Lung (tissue), 12 donors: ENCODE data around the gene ADGRF3. TPM values are rescaled to one million over a fixed set of nuclear protein-coding genes. Genes with fewer than 3 reads are reported as not detected.
"Not testable (repeated sequence)": the region's sequence is repeated elsewhere in the genome, so short reads cannot be mapped to it uniquely, and the experiment has no call there.

ENCODE experiments used
- ATAC-seq: fragments of 200-7000 bp; cut with Tn5 transposase; one replicate; pipeline ENCODE4 v1.9.1; 2020; ENCODE audit warnings: moderate number of reproducible peaks; ENCODE audit not compliant: insufficient read depth, low FRiP score
- DNase-seq, 3 donors: peaks; one replicate each; pipeline ENCODE4 v3.0.0-alpha.2; 2013 to 2017
- H3K27ac ChIP-seq, 2 donors: one replicate each; pipeline ENCODE4 v1.5.1; 2013; ENCODE audit warnings: mild to moderate bottlenecking in 2 of 2, moderate library complexity in 2 of 2, control low read depth in 1 of 2, inconsistent platforms in 1 of 2, low read depth in 1 of 2, low read length in 1 of 2
- H3K27me3 ChIP-seq, 3 donors: one replicate each; pipeline ENCODE4 v1.5.1; 2013; ENCODE audit warnings: low read length in 2 of 3; ENCODE audit not compliant: control insufficient read depth in 3 of 3, insufficient read depth in 3 of 3
- H3K36me3 ChIP-seq, 4 donors: one replicate each; pipeline ENCODE4 v1.5.1; 2013; ENCODE audit warnings: low read length in 4 of 4, mild to moderate bottlenecking in 1 of 4, moderate library complexity in 1 of 4; ENCODE audit not compliant: control insufficient read depth in 4 of 4, insufficient read depth in 4 of 4
- H3K4me1 ChIP-seq, 5 donors: one replicate each; pipeline ENCODE4 v1.5.1; 2013; ENCODE audit warnings: low read length in 5 of 5, mild to moderate bottlenecking in 2 of 5, moderate library complexity in 1 of 5; ENCODE audit not compliant: control insufficient read depth in 5 of 5, insufficient read depth in 5 of 5
- H3K4me3 ChIP-seq: one replicate; pipeline ENCODE4 v1.5.1; 2013; ENCODE audit warnings: mild to moderate bottlenecking, control low read depth, moderate library complexity
- H3K9ac ChIP-seq, 2 donors: one replicate each; pipeline ENCODE4 v1.5.1; 2013; ENCODE audit warnings: low read length in 2 of 2, control low read depth in 1 of 2; ENCODE audit not compliant: insufficient read depth in 1 of 2
- H3K9me3 ChIP-seq, 4 donors: one replicate each; pipeline ENCODE4 v1.5.1; 2013; ENCODE audit warnings: low read length in 3 of 4, mild to moderate bottlenecking in 1 of 4, moderate library complexity in 1 of 4; ENCODE audit not compliant: control insufficient read depth in 4 of 4, insufficient read depth in 3 of 4
- WGBS, 2 donors: extraction: QIAGEN DNeasy Blood & Tissue Kit; methylation state at CpG; one replicate each; pipeline ENCODE4 v1.1.7; 2013; 5-methylcytosine and 5-hydroxymethylcytosine counted together
- polyA plus RNA-seq, 2 donors: library from polyadenylated mRNA; stranded (reverse); fragments of 200-250 nt; gene quantifications; one replicate each; pipeline ENCODE4 v1.2.1, GENCODE V29; 2013
- total RNA-seq, 2 donors: library from RNA; depleted of rRNA in 1 of 2; stranded (reverse); fragments of >200 nt in 1 of 2; gene quantifications; one replicate each; pipeline ENCODE4 v1.2.1, GENCODE V29; 2014 to 2021
- TF ChIP-seq, protein P1 (sequence below): IDR thresholded peaks from 2 replicates; pipeline ENCODE4 v1.5.1; 2012; ENCODE audit warnings: mild to moderate bottlenecking; ENCODE audit errors: control extremely low read depth, extremely low read depth
- donor health status: control.
- donor health status: control.
- donor health status: Bipolar disorder and iron deficiency.
- donor health status: healthy.
- donor health status: DM: yes; HTN: yes; CAD: no.

The ADGRF3 gene
- total and polyA plus RNA-seq, 4 donors = 0.10 to 3.9 (median 0.24) TPM

GRCh38 chr2:26273501-26273900, 73.1 kb downstream of the ADGRF3 start:
- H3K4me3 ChIP-seq = no peak overlapping the region
- H3K36me3 ChIP-seq = peaks cover 5 to 24% (median 16%) of the 10 kb centered on the region in 4 donors
- H3K27me3 ChIP-seq = no peaks in the 10 kb centered on the region
- no peaks in the 10 kb centered on the region for H3K9me3 ChIP-seq
- H3K27ac ChIP-seq = peak overlapping the region in 1 of 2 donors; percentile 94
- TF ChIP-seq, protein P1, sequence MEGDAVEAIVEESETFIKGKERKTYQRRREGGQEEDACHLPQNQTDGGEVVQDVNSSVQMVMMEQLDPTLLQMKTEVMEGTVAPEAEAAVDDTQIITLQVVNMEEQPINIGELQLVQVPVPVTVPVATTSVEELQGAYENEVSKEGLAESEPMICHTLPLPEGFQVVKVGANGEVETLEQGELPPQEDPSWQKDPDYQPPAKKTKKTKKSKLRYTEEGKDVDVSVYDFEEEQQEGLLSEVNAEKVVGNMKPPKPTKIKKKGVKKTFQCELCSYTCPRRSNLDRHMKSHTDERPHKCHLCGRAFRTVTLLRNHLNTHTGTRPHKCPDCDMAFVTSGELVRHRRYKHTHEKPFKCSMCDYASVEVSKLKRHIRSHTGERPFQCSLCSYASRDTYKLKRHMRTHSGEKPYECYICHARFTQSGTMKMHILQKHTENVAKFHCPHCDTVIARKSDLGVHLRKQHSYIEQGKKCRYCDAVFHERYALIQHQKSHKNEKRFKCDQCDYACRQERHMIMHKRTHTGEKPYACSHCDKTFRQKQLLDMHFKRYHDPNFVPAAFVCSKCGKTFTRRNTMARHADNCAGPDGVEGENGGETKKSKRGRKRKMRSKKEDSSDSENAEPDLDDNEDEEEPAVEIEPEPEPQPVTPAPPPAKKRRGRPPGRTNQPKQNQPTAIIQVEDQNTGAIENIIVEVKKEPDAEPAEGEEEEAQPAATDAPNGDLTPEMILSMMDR = no peak
- WGBS, 2 donors = 48 to 50% methylated on average over 2 of the region's 2 CpGs
- DNase-seq = no peak
- ATAC-seq = no peak
- peaks cover 5 to 21% (median 10%) of the 10 kb centered on the region in 5 donors for H3K4me1 ChIP-seq
- H3K9ac ChIP-seq = no peak overlapping the region

GRCh38 chr2:26270373-26270772, 76.2 kb downstream of the ADGRF3 start:
- H3K36me3 ChIP-seq = peaks cover 0 to 9% (median 3%) of the 10 kb centered on the region in 4 donors
- no peak overlapping the region for H3K9ac ChIP-seq
- H3K27me3 ChIP-seq = no peaks in the 10 kb centered on the region
- TF ChIP-seq, protein P1 = no peak
- H3K4me1 ChIP-seq = peaks cover 4 to 21% (median 10%) of the 10 kb centered on the region in 5 donors
- H3K9me3 ChIP-seq = no peaks in the 10 kb centered on the region
- ATAC-seq (no peak), DNase-seq (no peak)
- H3K4me3 ChIP-seq = no peak overlapping the region
- no peak overlapping the region for H3K27ac ChIP-seq

- Histone ChIP-seq H3K27ac (peak overlapping the region in 1 of 2 donors; percentile 13), H3K9ac (no peak overlapping the region), H3K9me3 (no peaks in the 10 kb centered on the region), H3K36me3 (peaks cover 0 to 10% (median 3%) of the 10 kb centered on the region in 4 donors), H3K4me3 (no peak overlapping the region), H3K4me1 (peaks cover 3 to 14% (median 9%) of the 10 kb centered on the region in 5 donors), H3K27me3 (no peaks in the 10 kb centered on the region)
- TF ChIP-seq, protein P1 = no peak
- 73 to 81% methylated on average over 6 of the region's 6 CpGs for WGBS, 2 donors
- DNase-seq (no peak), ATAC-seq (no peak)
Measured at GRCh38 chr2:26269571-26270158, 76.9 kb downstream of the ADGRF3 start.

GRCh38 chr2:26268670-26269385, 77.8 kb downstream of the ADGRF3 start:
- H3K27me3 ChIP-seq, DNase-seq, H3K4me3 ChIP-seq, H3K9ac ChIP-seq, H3K4me1 ChIP-seq, H3K9me3 ChIP-seq, ATAC-seq: not testable (repeated sequence)
- WGBS, 2 donors = 69 to 78% methylated on average over 12 of the region's 12 CpGs
- Histone ChIP-seq H3K27ac (peak overlapping the region; percentile 31 to 82), H3K36me3 (peaks cover 0 to 10% (median 4%) of the 10 kb centered on the region in 4 donors)
